Motor neuron (in vitro differentiated cells): Measurements from ENCODE around the gene ZFP69B. TPM values are rescaled to one million over a fixed set of nuclear protein-coding genes. Genes with fewer than 3 reads are reported as not detected.
A peak's percentile ranks its signal among the peaks of the same experiment; 100 is the strongest.

ENCODE experiments used
- ATAC-seq, 8 experiments: fragments of 200-7000 bp; cut with Tn5 transposase; replicated peaks in 6 of 8; 2 replicates each; pipeline ENCODE4 v1.8.0; 2021; ENCODE audit warnings: mild to moderate bottlenecking in 8 of 8, moderate library complexity in 8 of 8
- H3K27ac ChIP-seq, 2 donors: fragments of 250-450 bp; sonication (Bioruptor Pico); 2 replicates each; pipeline ENCODE4 v1.9.0; 2021; ENCODE audit warnings: antibody characterized with exemption in 2 of 2, mild to moderate bottlenecking in 2 of 2, moderate library complexity in 1 of 2
- H3K4me1 ChIP-seq, 2 donors: fragments of 250-450 bp; sonication (Bioruptor Pico); replicated peaks in 1 of 2; 2 replicates each; pipeline ENCODE4 v1.6.1; 2021; ENCODE audit warnings: antibody characterized with exemption in 2 of 2, mild to moderate bottlenecking in 2 of 2, moderate library complexity in 1 of 2
- H3K4me3 ChIP-seq, 5 donors: fragments of 250-450 bp; sonication (Bioruptor Pico); 2 replicates each; pipeline ENCODE4 v1.9.0; 2021; ENCODE audit warnings: antibody characterized with exemption in 5 of 5, mild to moderate bottlenecking in 5 of 5, moderate library complexity in 4 of 5
- WGBS, 10 experiments: fragments of 450-650 bp; shearing (Covaris generic); methylation state at CpG; one replicate each; pipeline ENCODE4 v1.0.0; 2022; 5-methylcytosine and 5-hydroxymethylcytosine counted together
- in situ Hi-C, 9 experiments: fragments of 400-800 bp; cut with MboI; loops; one replicate each; pipeline ENCODE4 v1.15.0; 2021; ENCODE audit warnings: low sequenced_read_pairs in 9 of 9, low pct_unique_long_range_greater_than_20kb in 2 of 9; ENCODE audit not compliant: unreplicated experiment in 9 of 9
- total RNA-seq, 8 experiments: library from RNA; unstranded; fragments of 300-600 nt; gene quantifications; 2 replicates each; pipeline versions ENCODE4 v1.2.3 to v1.2.4, GENCODE V29; 2022

Gene ZFP69B
- total RNA-seq, 8 experiments from 2014 or later, result 1.9 to 17.6 (median 8.7) TPM

DNA sequence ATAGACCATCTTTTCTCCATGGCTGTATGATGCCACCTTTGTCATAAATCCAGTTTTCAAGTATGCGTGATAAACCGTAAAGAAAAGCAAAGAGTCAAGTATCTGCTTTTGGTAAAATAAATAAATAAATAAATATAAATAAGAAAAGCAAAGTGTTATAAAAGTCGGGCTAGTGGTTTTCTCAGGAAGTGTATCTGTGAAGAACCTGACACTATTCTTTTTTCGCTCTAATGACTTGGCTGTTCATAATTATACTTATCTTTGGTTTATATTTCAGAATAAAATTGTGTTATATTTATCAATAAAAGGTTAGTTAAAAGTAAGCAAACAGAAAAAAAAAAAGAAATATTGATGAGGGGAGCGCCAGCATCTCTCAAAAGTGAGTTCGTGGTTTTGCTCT, 57.7 kb downstream of the ZFP69B start:
- Histone ChIP-seq H3K27ac (no peak overlapping the region), H3K4me3 (peak overlapping the region; percentile 47 to 74 (median 65)), H3K4me1 (peaks cover 6 to 9% of the 10 kb centered on the region in 2 donors)
- in situ Hi-C loops, result no loop called here
- WGBS, 10 experiments, result 64 to 97% (median 74%) methylated on average over 4 to 6 of the region's 6 CpGs
- no peak for ATAC-seq

DNA sequence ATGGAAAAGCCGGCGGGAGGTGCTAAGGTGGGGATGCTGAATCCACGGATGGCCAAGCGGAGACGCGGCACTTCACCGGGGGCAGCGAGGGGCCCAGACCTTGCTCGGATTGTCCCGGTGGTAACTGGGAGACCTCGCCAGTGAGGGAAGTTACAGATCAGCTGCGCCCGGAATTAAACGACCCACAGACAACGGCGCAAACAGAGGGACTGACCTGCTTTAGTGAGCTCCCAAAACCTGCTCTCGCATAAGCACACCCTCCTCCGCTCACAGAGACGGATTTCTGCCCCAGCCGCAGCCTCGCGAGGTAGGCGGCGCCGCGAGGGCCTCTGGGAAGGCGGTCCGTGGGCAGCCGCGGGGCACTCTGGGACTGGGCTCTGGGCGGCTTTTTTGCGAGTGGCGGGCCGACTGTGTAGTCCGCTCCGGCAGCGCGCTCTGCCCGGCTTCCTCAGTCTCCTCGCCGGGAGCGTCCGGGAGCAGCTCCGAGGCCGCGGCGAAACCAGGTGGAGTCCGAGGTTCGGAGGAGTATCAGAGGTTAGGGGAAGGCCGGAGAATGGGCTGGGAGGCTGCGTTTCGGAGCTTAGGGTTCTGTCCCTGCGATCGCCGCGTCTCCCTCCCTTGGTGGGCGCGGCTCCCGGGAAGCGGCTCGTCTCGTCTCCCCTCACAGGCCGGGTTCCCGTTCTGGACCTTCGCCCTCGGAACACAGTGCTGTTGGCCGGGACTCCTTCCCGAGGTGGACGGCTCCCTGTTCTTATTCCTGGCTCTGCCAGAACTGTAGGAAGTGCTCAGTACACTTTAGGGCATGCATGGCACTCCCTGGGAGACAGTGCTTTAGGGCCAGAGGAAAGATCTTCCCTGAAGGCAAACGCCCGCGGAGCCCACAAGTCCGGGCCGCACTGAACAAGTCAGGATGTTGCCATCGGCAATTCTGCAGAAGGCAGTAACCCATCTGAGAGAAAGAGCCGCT, 58.4 kb downstream of the ZFP69B start, which contains the start of gene EXO5:
EXO5 (plus strand) TSS at position 393 of the 967 bp plus-strand sequence. CDS start 5,778 bp downstream, outside the sequence.
- Histone ChIP-seq H3K27ac (peak within 1 kb of the TSS; percentile 23 to 33), H3K4me1 (peaks cover 6 to 9% of the 10 kb centered on the region in 2 donors), H3K4me3 (peak within 1 kb of the TSS; percentile 47 to 74 (median 65))
- 0 to 21% (median 4%) methylated on average over 2 to 58 of the region's 76 CpGs for WGBS, 10 experiments
- in situ Hi-C loops, result no loop called here
- ATAC-seq, result peak; percentile 96 to 99 (median 98)

Other genes with a start within 250 kb of the ZFP69B start
- under 1 TPM in 1 of 8 experiments, not detected in 7; 0.33 TPM for gene TMCO2, start 202.5 kb upstream of the ZFP69B start, total RNA-seq
- 10 to 100 TPM; 20.6 to 58.0 (median 40.7) TPM for gene ZMPSTE24, start 192.2 kb upstream of the ZFP69B start, total RNA-seq
- 1 to 10 TPM in 7 of 8 experiments, under 1 TPM in 1; 0.87 to 7.1 (median 1.6) TPM for gene COL9A2, start 133.2 kb upstream of the ZFP69B start, total RNA-seq
- gene SMAP2, start 76.7 kb upstream of the ZFP69B start, total RNA-seq, result 10 to 100 TPM in 7 of 8 experiments, 1 to 10 TPM in 1; 9.6 to 60.9 (median 35.6) TPM
- 1 to 10 TPM; 4.8 to 8.5 (median 7.3) TPM for gene ZFP69, start 26.8 kb downstream of the ZFP69B start, total RNA-seq
- 10 to 100 TPM in 4 of 8 experiments, 1 to 10 TPM in 4; 7.6 to 16.0 (median 10.7) TPM for gene EXO5, start 58.3 kb downstream of the ZFP69B start, total RNA-seq
- 1 to 10 TPM in 7 of 8 experiments, under 1 TPM in 1; 0.97 to 8.0 (median 5.6) TPM for gene ZNF684, start 81.2 kb downstream of the ZFP69B start, total RNA-seq
- 100 to 1,000 TPM in 1 of 8 experiments, 10 to 100 TPM in 4, under 1 TPM in 3; 0.13 to 112 (median 52.3) TPM for gene RIMS3, start 215.2 kb downstream of the ZFP69B start, total RNA-seq
- 10 to 100 TPM; 30.0 to 83.7 (median 65.7) TPM for gene NFYC, start 241.2 kb downstream of the ZFP69B start, total RNA-seq